Jurkat, Clone E6-1 (cell line): Measurements from ENCODE around the gene NFYA. TPM values are rescaled to one million over a fixed set of nuclear protein-coding genes. Genes with fewer than 3 reads are reported as not detected.

Experiments used
- DNase-seq: peaks from one replicate; pipeline ENCODE4 v3.0.0-alpha.2; 2011; ENCODE audit warnings: low read depth, low spot score
- H3K4me3 ChIP-seq: 2 replicates; pipeline ENCODE4 v1.5.1; 2011; ENCODE audit warnings: mild to moderate bottlenecking, low read length, control low read depth, moderate library complexity
- polyA plus RNA-seq: library from polyadenylated mRNA; unstranded; fragments of >200 nt; gene quantifications from one replicate; pipeline ENCODE4 v1.2.1, GENCODE V29; 2012; ENCODE audit warnings: missing spikeins; ENCODE audit not compliant: insufficient read length, insufficient read depth

The NFYA gene
- polyA plus RNA-seq, result 82.3 TPM

GRCh38 chr6:41072836-41073202 lies at the start of gene NFYA:
TSS of gene NFYA (plus strand) at chr6:41072974. CDS start at chr6:41079090, 6,116 bp downstream.
- H3K4me3 ChIP-seq, result peak within 1 kb of the TSS; percentile 88
- peak; percentile 98 for DNase-seq

GRCh38 chr6:41023114-41023513 lies 49.7 kb upstream of the NFYA start:
- no peak for DNase-seq

GRCh38 chr6:41025966-41026530 lies 46.7 kb upstream of the NFYA start:
- no peak for DNase-seq
- no peak overlapping the region for H3K4me3 ChIP-seq

More at GRCh38 chr6:41023114-41023513, 49.7 kb upstream of the NFYA start:
- H3K4me3 ChIP-seq, result no peak overlapping the region

- H3K4me3 ChIP-seq, result peak overlapping the region; percentile 77
- peak; percentile 51 for DNase-seq
Measured at GRCh38 chr6:41027241-41027640, 45.5 kb upstream of the NFYA start.

GRCh38 chr6:41027799-41028560 lies 44.8 kb upstream of the NFYA start:
- peak overlapping the region; percentile 77 for H3K4me3 ChIP-seq
- DNase-seq, result peak; percentile 96

GRCh38 chr6:41028561-41029412 lies 44.0 kb upstream of the NFYA start:
- peak; percentile 67 for DNase-seq
- H3K4me3 ChIP-seq, result peak overlapping the region; percentile 77

- no peak overlapping the region for H3K4me3 ChIP-seq
- no peak for DNase-seq
Measured at GRCh38 chr6:41032830-41033229, 39.9 kb upstream of the NFYA start.

- DNase-seq, result no peak
- H3K4me3 ChIP-seq, result no peak overlapping the region
Measured at GRCh38 chr6:41033776-41034175, 39.0 kb upstream of the NFYA start.

GRCh38 chr6:41036186-41036585 lies 36.6 kb upstream of the NFYA start:
- H3K4me3 ChIP-seq, result no peak overlapping the region
- no peak for DNase-seq

GRCh38 chr6:41036601-41037000 lies 36.2 kb upstream of the NFYA start:
- DNase-seq, result no peak
- no peak overlapping the region for H3K4me3 ChIP-seq

- DNase-seq, result no peak
- H3K4me3 ChIP-seq, result no peak overlapping the region
Measured at GRCh38 chr6:41037107-41037900, 35.5 kb upstream of the NFYA start.

GRCh38 chr6:41038205-41038604 lies 34.6 kb upstream of the NFYA start:
- DNase-seq, result no peak
- H3K4me3 ChIP-seq, result no peak overlapping the region

- no peak within 1 kb of the TSS for H3K4me3 ChIP-seq
- DNase-seq, result peak; percentile 32
Measured at GRCh38 chr6:41039060-41039998, 33.4 kb upstream of the NFYA start, which contains the start of gene UNC5CL. TSS of gene UNC5CL (minus strand) at chr6:41039221. CDS start at chr6:41035074, 4,147 bp downstream.

- H3K4me3 ChIP-seq, result no peak overlapping the region
- no peak for DNase-seq
Measured at GRCh38 chr6:41040101-41040939, 32.5 kb upstream of the NFYA start.

- no peak overlapping the region for H3K4me3 ChIP-seq
- DNase-seq, result no peak
Measured at GRCh38 chr6:41040940-41041536, 31.7 kb upstream of the NFYA start.

- DNase-seq, result no peak
- no peak within 1 kb of the TSS for H3K4me3 ChIP-seq
Measured at GRCh38 chr6:41042226-41043055, 30.3 kb upstream of the NFYA start, which contains the start of gene TSPO2. TSS of gene TSPO2 (plus strand) at chr6:41042467. CDS start at chr6:41042986, 519 bp downstream.
